Measurements from ENCODE around the gene RTCB.
"Not testable (repeated sequence)": the region's sequence is repeated elsewhere in the genome, so short reads cannot be mapped to it uniquely, and the experiment has no call there.

RTCB gene

DNA sequence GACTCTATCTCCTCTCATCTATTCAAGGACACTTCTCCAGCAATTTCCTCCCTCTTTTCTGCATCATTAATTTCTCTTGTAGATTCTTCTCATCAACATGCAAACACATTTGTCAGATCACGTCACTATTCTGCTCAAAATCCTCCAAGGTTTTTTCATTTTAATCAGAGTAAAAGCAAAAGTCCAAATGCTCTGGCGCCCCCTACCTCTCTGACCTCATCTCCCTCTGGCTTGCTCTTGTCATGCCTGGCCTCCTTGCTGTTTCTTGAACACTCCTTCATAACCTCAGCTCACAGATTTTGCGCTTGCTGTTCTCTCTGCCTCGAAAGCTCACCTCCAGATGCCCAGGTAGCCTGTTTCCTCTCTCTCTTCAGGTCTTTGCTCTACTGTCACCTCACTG lies 22.4 kb downstream of the RTCB start:
- no peak for DNase-seq (ENCODE audit: low read depth in 2 of 2)

DNA sequence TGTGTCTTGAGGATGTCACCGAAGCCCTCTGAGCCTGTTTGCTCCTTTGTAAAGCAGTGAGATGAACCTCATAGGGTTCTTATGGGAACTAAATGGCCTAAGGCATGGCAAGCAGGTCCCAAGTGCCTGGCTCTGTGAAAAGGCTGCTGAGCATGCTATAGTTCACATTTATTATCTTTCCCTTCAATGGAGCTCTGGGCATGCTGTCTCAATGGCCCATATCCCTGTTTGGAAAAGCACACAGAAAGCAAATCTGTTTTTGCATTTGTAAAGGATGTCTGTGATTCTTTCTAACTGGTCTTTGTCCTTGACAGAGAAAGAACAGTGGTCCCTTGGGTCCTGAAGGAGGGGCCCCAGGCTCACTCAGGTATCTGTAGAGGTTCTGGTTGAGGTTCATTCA lies 26.4 kb downstream of the RTCB start:
- DNase-seq (ENCODE audit: low read depth in 2 of 2), result no peak

DNA sequence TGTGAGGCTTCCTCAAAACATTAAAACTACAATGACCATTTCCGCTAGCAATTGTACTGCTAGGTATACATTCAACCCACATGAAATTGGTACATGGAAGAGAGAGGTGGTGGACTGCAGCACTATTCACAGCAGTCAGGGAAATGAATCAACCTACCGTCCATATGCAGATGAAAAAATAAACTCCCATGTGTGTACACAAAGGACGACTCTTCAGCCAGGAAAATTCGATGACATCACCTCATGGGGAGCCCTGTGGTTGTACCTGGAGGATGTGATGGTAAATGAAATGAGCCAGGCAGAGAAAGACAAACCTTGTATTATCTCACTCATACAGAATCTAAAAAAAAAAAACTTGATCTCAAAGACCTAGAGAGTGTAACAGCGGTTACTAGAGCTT lies 31.1 kb downstream of the RTCB start:
- no peak for DNase-seq (ENCODE audit: low read depth in 2 of 2)

DNA sequence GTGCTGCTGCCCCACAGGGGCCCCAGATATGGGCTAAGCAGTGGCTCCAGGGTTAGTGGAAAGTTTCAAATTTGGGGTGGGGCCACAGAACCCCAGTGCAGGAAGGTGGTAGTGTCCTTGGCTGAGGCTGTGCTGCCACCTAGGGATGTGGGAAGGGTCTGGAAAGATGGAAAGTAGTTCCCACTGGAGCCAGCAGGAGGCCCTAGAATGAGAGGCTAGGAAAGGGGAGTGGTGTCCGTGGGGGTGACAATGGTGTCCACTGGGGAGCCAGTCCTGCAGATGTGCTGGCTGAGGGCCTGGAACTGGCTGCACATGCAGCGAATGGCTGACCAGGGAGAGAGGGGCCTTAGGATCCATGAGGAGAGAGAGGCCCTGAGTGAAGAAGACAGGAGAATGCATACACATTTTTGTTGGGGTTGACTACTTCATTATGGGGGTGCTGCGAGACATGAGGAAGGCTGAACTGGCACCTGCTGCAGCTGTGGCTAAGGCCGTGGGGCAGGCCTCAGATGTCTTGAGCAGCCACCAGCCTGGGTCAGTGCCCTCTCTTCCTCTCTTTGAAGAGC lies 33.3 kb downstream of the RTCB start:
- DNase-seq (ENCODE audit: low read depth in 2 of 2), result no peak

DNA sequence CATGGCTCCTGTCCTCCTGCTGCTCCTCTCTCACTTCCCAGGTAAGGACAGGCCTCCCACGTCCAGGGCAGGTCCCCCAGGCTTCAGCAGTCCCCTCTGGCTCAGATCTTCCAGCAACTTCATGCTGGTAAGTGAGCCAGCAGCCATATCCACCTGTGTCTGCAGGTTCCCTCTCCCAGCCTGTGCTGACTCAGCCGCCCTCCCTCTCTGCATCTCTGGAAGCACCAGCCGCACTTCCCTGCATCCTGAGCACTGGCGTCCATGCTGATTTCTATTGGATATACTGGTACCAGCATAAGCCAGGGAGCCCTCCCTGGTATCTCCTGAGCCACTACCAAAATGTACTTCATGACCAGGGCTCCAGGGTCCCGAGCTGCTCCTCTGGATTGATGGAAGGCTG lies 35.4 kb downstream of the RTCB start:
- no peak for DNase-seq (ENCODE audit: low read depth in 2 of 2)

DNA sequence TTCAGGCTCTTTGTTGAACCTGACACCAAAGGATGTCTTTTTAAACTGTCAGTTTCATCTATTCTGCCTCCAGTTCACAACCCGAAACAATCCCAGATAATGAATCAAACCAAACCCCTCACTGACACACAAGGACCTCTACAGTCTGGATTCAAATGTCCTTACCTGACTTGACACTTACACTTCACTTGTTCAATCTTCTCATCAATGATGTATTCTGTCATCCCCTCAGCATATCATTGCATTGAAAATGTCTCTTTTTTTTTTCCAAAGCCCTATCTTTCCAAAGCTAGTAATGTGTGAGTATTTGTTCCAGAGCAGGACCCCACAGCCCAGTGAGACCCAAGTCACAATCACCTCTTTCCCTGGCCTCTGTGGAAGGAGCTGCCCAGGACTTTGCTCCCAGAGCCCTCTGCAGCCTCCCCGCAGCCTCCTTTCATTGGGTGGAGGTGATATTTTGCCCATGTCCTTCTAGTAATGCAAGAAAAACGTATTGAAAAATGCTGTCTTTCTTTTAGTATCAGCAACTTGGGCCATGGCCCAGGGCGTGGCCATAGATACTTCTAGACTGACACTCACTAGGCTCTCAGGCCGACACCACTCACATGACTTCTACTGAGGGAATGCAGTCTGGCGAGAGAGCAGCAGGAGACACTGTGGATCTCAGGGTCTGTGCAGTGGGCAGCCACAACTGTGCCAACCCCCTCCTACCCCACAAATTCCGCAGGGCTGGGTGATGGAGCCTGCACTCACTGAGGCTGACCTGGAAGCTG lies 36.2 kb downstream of the RTCB start:
- DNase-seq (ENCODE audit: low read depth in 2 of 2), result no peak

DNA sequence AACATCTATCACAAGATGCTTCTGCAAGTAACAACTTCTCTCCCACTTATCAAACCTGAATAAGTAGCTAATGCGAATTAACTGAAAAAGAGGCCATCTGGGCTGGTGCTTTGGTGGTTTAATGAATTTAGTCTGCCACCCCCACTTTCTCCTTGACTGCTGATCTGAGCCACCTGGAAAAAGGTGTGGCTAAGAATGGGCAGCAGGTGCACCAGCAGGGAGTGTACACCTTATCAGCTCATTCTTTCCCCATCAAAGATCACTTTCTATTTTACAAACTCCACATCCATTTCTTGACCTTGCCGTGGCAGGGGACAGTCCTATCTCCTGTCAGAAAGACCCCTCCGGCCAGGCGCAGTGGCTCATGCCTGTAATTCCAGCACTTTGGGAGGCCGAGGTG lies 47.8 kb downstream of the RTCB start:
- no peak for DNase-seq (ENCODE audit: low read depth in 2 of 2)

DNA sequence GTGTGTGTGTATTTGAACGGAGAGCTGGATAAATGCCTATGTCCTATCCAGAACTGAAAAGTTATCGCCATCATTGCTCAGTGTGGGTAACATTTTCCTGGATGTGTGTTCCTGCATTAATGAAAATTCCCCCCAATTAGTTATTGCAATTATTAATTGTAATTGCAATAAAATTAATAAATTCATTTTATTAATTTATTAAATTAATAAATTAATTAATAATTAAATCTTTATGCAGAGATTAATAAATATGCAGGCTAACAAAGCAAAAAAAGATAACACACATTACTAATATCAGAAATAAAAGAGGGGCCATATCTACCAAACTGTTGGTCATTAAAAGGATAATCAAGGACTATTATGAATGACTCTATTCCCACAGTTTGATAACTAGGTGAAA lies 50.8 kb downstream of the RTCB start:
- DNase-seq (ENCODE audit: low read depth in 2 of 2), result no peak

DNA sequence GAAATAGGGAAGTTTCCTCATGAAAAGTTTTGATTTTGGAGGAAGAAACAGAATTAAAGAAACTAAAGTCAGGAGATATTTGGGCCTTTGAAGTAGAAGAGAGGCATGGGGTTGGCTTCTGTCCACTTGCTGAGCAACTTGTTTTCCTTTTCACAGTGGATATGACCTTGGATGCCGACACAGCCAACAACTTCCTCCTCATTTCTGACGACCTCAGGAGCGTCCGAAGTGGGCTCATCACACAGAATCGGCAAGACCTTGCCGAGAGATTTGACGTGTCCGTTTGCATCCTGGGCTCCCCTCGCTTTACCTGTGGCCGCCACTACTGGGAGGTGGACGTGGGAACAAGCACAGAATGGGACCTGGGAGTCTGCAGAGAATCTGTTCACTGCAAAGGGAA lies 52.0 kb downstream of the RTCB start:
- not testable (repeated sequence) for DNase-seq (ENCODE audit: low read depth in 2 of 2)

DNA sequence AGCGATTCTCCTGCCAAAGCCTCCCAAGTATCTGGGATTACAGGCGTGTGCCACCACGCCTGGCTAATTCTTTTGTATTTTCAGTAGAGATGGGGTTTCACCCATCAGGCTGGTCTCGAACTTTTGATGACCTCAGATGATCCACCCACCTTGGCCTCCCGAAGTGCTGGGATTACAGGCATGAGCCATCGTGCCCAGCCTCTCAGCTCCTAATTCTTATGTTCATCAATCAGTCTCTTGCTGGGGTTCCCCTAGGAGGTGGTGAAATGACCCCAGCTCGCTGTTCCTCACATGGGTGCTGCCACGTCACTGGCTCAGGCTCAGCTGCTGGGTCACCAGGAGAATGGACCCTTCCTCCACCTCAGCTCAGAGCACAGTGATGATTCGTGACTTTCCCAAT lies 54.5 kb downstream of the RTCB start, which contains the start of gene RFPL3:
RFPL3 (plus strand) TSS at position 301 of the 400 bp plus-strand sequence. CDS start 205 bp downstream, outside the sequence.
- DNase-seq (ENCODE audit: low read depth in 2 of 2), result not testable (repeated sequence)

DNA sequence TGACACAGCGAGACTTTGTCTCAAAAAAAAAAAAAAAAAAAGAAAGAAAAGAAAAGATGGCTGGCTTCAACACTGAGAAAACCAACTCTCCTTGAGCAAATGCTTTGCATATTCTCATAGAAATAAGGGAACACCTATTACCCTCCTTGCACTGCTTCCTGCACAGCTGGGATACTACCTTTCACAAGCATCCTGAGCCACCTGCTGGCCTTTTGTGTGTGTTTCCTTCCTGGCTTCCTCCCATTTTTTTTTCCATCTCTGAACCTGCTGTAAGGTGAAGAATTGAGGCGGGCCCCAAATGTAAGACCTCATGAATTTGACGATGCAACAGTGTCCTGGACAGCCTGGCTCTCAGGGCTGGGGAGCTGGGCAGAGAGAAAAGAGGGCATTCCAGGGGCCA lies 56.3 kb downstream of the RTCB start:
- DNase-seq (ENCODE audit: low read depth in 2 of 2), result no peak

DNA sequence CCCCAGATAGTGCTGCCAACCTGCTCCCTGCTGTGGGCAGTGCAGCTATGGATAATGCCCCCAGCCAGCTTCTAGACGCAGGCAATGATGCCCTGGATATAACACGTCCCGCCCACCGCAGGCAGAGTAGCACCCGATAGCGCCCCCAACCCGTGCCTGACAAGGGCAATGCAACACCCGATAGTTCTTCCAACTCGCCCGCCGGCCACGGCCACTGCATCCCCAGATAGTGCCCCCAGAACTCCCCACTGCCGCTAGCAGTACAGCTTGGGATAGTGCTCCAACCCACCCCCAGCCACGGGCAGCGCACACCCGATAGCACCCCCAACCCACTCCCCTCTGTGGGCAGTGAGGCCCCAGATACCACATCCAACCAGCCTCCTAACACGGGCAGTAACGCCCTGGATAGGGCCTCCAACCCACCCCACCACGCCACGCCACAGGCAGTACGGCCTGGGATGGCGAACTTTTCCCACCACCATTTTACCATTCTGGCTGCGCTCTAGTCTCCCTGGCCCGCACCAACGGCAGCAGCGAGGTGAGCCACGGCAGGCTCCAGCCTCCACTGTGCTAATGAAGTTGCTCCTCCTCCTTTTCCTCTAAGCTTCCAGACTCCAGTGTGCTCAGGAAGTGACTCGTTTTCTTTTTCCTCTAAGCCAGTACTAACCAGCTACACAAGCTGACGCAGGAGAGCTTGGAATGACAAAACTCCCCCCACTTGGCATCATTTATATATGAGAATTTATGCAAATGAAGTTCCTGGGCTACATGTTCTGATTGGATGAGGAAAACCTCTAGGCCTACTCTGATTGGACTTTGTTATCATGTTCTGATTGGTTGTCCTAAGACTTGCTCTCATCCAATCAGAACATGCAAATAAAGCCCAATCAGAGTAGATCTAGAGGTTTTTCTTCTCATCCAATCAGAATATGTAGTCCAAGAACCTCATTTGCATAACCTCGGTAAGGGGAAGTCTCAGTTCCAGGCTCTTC lies 57.4 kb downstream of the RTCB start:
- no peak for DNase-seq (ENCODE audit: low read depth in 2 of 2)

DNA sequence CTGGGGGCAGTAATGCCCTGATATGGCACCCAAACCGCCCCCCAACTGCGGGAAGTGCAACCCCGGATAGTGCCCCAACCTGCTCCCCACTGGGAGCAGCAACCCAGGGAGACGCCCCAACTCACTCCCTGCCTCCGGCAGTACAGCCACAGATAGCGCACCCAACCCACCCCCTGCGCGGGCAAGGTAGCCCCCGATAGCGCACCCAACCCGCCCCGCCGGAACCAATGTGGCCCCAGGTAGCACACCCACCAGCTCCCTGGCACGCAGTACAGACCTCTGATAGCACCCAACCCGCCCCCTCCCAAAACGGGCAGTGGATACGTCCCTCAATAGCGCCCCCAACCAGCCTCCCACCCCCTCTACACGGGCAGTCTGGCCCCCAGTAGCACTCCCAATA lies 58.2 kb downstream of the RTCB start:
- DNase-seq (ENCODE audit: low read depth in 2 of 2), result no peak

DNA sequence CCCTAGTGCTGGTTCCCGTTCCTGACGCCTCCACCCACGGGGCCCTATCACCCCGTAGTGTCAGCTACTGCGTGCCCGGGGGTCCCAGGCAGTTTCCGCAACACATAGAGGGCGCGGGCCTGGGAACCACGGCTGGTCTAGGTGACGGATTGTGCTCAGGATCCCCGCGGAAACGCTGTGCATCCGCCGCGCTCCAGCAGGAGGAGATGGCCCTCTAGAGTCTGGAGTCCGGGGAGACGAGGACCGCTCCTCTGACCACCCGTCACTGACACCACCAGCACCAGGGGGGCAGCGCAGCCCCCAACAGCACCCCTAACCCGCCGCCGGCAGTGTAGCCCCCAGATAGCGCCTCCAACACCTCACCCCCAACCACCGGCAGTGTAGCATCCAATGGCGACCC lies 58.8 kb downstream of the RTCB start:
- DNase-seq (ENCODE audit: low read depth in 2 of 2), result no peak

DNA sequence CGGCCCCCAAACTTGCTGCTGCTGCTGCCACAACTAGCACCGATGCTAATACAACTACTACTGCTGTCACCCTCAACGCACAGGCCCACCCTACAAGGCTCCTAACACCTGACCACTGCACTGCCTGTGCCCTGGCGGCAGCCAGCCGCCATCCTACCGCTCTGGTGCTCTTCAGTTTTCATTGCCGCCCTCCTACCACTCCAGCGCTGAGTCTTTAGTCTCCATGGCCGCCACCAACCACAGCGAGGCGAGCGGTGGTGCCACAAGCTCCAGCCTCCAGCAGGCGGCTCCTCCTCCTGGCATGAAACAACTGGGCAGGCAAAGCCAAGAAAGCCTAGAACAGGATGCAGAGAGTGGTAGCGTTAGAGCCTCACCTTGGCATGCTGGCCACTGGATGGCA lies 59.4 kb downstream of the RTCB start:
- no peak for DNase-seq (ENCODE audit: low read depth in 2 of 2)

DNA sequence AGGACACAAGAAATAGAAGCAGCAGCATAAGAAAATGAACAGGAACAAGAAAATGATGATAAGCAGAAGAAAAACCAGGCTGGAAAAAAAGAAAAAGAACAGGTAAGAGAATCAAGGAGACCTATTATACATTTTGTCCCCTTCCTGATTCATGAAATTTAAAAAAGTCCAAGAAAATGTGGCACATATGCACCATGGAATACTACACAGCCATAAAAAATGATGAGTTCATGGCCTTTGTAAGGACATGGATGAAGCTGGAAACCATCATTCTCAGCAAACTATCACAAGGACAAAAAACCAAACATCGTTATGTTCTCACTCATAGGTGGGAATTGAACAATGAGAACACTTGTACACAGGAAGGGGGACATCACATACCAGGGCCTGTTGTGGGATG lies 60.2 kb downstream of the RTCB start:
- not testable (repeated sequence) for DNase-seq (ENCODE audit: low read depth in 2 of 2)

DNA sequence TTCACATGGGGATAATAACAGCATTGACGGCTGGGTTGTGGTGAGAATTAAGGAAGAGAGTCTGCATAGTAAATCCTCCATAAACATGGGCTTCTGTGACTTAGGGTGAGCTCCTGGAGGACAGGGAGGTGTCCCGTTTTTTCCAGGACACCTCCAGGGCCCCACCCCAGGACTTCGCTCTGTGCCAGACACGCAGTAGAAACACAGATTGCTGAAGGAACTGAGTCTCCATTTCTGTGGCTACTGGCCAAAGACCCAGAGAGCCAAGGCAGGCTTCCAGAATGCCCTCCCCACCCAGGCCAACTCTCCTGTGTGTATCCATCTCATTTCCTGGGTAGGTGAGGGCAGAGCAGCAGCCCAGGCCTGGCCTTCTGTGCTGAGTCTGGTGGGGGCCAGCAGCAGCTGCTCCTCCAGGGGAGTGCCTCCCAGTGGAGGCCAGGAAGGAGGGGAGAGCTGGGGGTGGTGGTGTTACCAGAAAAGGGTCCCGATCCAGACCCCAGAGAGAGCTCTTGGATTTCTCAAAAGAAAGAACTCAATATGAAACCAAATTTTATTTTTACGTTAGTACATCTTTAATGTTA lies 63.9 kb downstream of the RTCB start:
- DNase-seq (ENCODE audit: low read depth in 2 of 2), result no peak

DNA sequence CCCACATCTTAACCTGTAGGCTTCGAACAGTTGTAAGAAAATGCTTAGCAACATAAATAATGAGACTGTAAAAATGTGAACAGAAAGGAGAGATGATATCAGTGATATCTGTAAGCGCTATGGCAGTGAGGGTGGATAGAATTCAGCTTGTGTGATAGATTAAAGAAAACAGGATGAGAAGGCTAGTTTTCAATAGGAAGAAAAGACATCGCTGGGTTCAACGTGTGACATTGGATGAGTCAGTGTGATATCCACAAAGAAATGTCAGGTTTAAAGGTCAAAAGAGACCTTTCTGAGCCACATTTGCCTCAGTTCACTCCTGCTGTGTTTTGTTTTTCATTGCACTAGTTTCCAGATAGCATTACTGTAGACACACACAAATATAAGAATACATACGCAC lies 68.1 kb downstream of the RTCB start:
- no peak for DNase-seq (ENCODE audit: low read depth in 2 of 2)

DNA sequence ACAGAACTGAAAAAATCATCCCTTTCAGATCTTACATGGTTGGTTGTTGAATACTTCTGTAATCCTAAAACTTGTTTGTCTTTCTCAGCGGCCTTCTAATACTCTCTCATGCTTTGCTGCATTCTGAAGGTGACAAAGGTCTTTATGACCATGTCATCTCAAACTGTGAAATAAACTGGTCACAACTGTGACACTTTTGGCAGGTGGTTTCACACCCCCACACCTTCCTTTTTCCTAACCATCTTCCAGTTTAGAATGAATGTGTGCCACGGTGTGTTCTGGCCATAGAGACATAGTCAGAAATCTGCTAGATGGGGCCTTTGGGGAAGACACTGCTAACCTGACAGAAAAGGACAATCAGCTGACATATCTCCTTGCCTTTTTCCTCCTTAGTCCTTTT lies 69.1 kb downstream of the RTCB start:
- DNase-seq (ENCODE audit: low read depth in 2 of 2), result no peak

DNA sequence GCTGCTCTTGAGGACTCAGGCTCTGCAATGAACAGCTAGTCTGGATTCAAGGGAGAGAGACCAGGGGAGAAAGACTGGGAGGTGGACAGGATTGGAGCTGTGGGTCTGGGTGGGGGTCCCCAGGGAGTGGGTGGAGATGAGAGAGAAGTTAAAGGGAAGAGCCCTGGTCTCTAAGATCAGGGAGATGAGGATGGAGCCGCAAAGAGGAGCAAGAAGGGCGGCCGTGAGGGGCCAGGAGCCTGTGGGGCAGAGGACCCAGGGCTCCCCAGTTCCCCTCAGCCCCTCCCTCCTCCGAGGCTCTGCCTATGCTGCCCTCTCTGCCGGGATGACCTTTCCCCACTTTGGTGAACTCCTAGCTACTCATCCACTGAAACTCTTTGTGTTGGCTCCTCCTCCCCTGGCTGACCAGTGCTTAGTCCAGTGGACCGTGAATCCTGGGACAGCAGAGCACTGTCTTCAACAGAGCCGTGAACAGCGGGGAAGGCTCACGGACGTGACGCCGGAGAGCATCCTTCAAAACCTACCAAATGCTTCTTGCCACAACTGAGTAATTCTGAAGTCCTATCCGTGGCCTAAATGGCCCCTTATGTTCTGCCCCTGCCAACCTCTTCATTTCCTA lies 70.8 kb downstream of the RTCB start:
- DNase-seq (ENCODE audit: low read depth in 2 of 2), result no peak

DNA sequence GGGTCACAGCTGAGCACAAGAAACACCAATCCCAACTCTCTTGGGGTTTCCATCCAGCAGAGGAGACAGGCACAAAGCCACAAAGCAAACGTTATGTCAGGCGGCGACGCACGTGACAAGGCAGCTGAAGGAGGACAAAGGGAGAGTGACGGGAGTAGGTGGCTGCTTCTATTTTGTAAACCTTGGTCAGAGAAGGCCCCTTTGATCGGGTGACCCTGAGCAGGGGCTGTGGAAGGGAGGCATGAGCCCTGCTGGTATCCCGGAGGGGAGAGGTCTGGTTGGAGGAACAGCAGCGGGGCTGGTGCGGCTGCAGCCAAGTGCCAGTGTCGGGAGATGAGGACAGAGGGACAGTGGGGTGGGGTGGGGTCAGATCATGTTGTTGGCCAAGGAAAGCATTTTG lies 71.6 kb downstream of the RTCB start:
- no peak for DNase-seq (ENCODE audit: low read depth in 2 of 2)
